ENCODE measurements around the gene RGL2. TPM values are rescaled to one million over a fixed set of nuclear protein-coding genes. Genes with fewer than 3 reads are reported as not detected.

RGL2 gene
- total and polyA plus RNA-seq, 2 of the 13 experiments (the other 11 are each of a cell fraction or from before 2014, with no cell fraction given) = 22.9 to 47.4 TPM

DNA sequence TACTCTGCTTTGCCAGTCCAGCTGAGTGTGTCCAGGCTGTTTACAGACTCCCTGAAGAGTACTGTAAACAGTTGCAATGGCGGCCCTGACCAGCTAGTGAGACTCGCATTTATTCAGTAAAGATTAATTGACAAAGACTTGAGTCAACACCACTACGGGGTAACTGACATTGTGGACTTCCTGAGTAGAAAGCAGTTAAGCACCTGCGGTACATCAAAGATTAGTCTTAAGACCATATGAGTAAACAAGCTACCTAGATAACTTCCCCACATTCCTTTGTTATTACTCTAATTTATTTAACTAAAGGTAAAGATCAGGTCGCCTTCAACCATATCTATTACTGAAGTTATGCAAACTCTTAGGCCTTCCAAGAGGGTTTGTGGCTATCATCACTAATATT, 39.7 kb downstream of the RGL2 start:
- in situ Hi-C loops (cut with HindIII; ENCODE audit: extremely low pct_ligation_motif_present, low pct_unique_long_range_greater_than_20kb) (no loop called here), intact Hi-C loops (cut with micrococcal nuclease; ENCODE audit: unreplicated experiment) (no loop called here)
- Histone ChIP-seq H3K9me3 (ENCODE audit: low read length) (no peaks in the 10 kb centered on the region), H3K27ac (ENCODE audit: extremely low read length, insufficient read depth, low read length) (no peak overlapping the region), H4K20me1 (ENCODE audit: insufficient read depth, low read length) (no peaks in the 10 kb centered on the region), H3K36me3 (replicated peaks in 1 of 2; ENCODE audit: control insufficient read depth in 1 of 2, insufficient read depth in 2 of 2, low read length in 2 of 2) (peaks cover 12 to 38% of the 10 kb centered on the region in 2 experiments), H3K4me2 (ENCODE audit: low read depth, low read length) (no peak overlapping the region), H3K79me2 (ENCODE audit: insufficient read depth, low read length) (no peaks in the 10 kb centered on the region), H2AFZ (ENCODE audit: low read length) (no peak overlapping the region), H3K9ac (ENCODE audit: insufficient read depth, low read depth, low read length) (no peak overlapping the region), H3K27me3 (ENCODE audit: control insufficient read depth in 1 of 2, insufficient read depth in 2 of 2, low read length in 2 of 2) (no peaks in the 10 kb centered on the region), H3K4me1 (ENCODE audit: insufficient read depth, low read length) (peaks cover 9% of the 10 kb centered on the region; the same call in 1 of the 2 replicates), H3K4me3 (replicated peaks in 1 of 3; ENCODE audit: insufficient read depth in 1 of 3, low read depth in 2 of 3, low read length in 3 of 3) (no peak overlapping the region)
- POLR2A ChIA-PET = interaction anchor here (2.9 to 7.4 kb wide), 2 partner anchors 9 to 13 kb away, joined by 8 to 44 read pairs; partner anchors contain the start of genes RPS18 and VPS52
- no peak for ATAC-seq
- CTCF ChIA-PET (ENCODE audit: low intra/inter-chr PET ratio, low total read pairs) = no interaction called here
- no peak for DNase-seq (ENCODE audit: low spot score)
- TF ChIP-seq, protein P1, sequence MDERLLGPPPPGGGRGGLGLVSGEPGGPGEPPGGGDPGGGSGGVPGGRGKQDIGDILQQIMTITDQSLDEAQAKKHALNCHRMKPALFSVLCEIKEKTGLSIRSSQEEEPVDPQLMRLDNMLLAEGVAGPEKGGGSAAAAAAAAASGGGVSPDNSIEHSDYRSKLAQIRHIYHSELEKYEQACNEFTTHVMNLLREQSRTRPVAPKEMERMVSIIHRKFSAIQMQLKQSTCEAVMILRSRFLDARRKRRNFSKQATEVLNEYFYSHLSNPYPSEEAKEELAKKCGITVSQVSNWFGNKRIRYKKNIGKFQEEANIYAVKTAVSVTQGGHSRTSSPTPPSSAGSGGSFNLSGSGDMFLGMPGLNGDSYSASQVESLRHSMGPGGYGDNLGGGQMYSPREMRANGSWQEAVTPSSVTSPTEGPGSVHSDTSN (CRISPR knock-in tag; IDR thresholded peaks at IDR 0.05) = no peak
- TF ChIP-seq ZNF83 (CRISPR knock-in tag; IDR thresholded peaks at IDR 0.05; ENCODE audit: borderline replicate concordance) = no peak
- TF ChIP-seq, protein P2, sequence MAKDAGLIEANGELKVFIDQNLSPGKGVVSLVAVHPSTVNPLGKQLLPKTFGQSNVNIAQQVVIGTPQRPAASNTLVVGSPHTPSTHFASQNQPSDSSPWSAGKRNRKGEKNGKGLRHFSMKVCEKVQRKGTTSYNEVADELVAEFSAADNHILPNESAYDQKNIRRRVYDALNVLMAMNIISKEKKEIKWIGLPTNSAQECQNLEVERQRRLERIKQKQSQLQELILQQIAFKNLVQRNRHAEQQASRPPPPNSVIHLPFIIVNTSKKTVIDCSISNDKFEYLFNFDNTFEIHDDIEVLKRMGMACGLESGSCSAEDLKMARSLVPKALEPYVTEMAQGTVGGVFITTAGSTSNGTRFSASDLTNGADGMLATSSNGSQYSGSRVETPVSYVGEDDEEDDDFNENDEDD (CRISPR knock-in tag; IDR thresholded peaks at IDR 0.05; ENCODE audit: borderline replicate concordance) = no peak
- TF ChIP-seq, protein P3, sequence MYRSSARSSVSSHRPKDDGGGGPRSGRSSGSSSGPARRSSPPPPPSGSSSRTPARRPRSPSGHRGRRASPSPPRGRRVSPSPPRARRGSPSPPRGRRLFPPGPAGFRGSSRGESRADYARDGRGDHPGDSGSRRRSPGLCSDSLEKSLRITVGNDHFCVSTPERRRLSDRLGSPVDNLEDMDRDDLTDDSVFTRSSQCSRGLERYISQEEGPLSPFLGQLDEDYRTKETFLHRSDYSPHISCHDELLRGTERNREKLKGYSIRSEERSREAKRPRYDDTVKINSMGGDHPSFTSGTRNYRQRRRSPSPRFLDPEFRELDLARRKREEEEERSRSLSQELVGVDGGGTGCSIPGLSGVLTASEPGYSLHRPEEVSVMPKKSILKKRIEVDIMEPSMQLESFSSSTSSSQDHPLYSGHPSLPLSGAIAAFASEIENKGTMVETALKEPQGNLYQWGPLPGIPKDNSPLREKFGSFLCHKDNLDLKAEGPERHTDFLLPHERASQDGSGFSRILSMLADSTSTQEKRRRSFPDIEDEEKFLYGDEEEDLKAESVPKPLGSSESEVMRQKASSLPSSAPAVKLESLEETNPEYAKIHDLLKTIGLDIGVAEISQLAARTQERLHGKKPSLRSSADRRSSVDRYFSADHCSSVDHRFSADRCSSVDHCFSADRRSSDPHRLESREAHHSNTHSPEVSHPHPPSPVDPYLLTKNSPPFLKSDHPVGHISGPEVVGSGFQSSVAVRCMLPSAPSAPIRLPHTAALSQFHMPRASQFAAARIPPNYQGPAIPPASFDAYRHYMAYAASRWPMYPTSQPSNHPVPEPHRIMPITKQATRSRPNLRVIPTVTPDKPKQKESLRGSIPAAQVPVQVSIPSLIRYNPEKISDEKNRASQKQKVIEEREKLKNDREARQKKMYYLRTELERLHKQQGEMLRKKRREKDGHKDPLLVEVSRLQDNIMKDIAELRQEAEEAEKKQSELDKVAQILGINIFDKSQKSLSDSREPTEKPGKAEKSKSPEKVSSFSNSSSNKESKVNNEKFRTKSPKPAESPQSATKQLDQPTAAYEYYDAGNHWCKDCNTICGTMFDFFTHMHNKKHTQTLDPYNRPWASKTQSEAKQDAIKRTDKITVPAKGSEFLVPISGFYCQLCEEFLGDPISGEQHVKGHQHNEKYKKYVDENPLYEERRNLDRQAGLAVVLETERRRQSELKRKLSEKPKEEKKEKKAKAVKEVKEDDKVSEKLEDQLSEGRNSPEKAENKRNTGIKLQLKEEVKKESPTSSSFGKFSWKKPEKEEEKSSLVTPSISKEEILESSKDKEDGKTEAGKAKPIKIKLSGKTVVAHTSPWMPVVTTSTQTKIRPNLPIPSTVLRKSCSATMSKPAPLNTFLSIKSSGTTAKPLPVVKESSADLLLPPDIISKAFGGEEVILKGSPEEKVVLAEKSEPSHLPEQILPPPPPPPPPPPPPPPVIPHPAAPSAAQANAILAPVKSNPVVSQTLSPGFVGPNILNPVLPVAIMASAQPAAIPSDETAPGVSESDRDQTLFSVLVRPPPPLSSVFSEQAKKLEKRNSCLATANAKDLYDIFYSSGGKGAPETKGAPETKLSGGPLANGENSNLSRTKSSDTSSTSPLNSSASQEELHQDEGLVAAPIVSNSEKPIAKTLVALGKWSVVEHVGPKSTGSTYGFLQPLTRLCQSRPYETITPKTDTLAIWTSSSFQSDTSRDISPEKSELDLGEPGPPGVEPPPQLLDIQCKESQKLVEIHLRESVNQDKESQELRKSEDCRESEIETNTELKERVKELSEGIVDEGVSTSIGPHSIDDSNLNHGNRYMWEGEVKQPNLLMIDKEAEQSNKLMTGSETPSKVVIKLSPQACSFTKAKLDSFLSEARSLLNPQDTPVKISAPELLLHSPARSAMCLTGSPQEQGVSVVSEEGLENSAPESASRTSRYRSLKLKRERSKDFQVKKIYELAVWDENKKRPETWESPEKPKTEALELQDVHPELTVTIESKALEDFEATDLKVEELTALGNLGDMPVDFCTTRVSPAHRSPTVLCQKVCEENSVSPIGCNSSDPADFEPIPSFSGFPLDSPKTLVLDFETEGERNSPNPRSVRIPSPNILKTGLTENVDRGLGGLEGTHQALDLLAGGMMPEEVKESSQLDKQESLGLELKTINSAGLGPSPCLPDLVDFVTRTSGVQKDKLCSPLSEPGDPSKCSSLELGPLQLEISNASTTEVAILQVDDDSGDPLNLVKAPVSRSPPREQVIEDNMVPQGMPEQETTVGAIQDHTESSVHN (CRISPR knock-in tag; IDR thresholded peaks at IDR 0.05) = no peak
- TF ChIP-seq, protein P4, sequence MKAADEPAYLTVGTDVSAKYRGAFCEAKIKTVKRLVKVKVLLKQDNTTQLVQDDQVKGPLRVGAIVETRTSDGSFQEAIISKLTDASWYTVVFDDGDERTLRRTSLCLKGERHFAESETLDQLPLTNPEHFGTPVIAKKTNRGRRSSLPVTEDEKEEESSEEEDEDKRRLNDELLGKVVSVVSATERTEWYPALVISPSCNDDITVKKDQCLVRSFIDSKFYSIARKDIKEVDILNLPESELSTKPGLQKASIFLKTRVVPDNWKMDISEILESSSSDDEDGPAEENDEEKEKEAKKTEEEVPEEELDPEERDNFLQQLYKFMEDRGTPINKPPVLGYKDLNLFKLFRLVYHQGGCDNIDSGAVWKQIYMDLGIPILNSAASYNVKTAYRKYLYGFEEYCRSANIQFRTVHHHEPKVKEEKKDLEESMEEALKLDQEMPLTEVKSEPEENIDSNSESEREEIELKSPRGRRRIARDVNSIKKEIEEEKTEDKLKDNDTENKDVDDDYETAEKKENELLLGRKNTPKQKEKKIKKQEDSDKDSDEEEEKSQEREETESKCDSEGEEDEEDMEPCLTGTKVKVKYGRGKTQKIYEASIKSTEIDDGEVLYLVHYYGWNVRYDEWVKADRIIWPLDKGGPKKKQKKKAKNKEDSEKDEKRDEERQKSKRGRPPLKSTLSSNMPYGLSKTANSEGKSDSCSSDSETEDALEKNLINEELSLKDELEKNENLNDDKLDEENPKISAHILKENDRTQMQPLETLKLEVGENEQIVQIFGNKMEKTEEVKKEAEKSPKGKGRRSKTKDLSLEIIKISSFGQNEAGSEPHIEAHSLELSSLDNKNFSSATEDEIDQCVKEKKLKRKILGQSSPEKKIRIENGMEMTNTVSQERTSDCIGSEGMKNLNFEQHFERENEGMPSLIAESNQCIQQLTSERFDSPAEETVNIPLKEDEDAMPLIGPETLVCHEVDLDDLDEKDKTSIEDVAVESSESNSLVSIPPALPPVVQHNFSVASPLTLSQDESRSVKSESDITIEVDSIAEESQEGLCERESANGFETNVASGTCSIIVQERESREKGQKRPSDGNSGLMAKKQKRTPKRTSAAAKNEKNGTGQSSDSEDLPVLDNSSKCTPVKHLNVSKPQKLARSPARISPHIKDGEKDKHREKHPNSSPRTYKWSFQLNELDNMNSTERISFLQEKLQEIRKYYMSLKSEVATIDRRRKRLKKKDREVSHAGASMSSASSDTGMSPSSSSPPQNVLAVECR (CRISPR knock-in tag; IDR thresholded peaks at IDR 0.05; ENCODE audit: borderline replicate concordance) = no peak
- no peak for TF ChIP-seq ZNF709 (CRISPR knock-in tag; IDR thresholded peaks at IDR 0.05)
- no peak for FAIRE-seq
- 82% methylated on average over 5 of the region's 5 CpGs for WGBS (ENCODE audit: low lambda C conversion rate)
- no TSS peak for BruUV-seq (replicated peaks)

All from HepG2 (cell line).